HepG2 (cell line): ENCODE data around the gene RHBDF2. TPM values are rescaled to one million over a fixed set of nuclear protein-coding genes. Genes with fewer than 3 reads are reported as not detected.
A peak's percentile ranks its signal among the peaks of the same experiment; 100 is the strongest.

Experiments
- ATAC-seq: fragments of 200-7000 bp; cut with Tn5 transposase; 3 replicates; pipeline ENCODE4 v1.9.1; 2020; ENCODE audit warnings: mild to moderate bottlenecking, moderate library complexity
- BruUV-seq: library from RNA; stranded (reverse); fragments of 400-500 nt; replicated peaks from 2 replicates; lab custom pipeline; 2021; lab: Mats Ljungman, UMichigan
- CTCF ChIA-PET: fragments of 300-600 bp; formaldehyde crosslinking; extraction: SDS; loops from one replicate; lab custom pipeline; 2021; ENCODE audit warnings: low total read pairs, inconsistent platforms, low intra/inter-chr PET ratio; lab: Yijun Ruan, JAX
- POLR2A ChIA-PET: fragments of 350-600 bp; sonication (Branson Sonifier 250); formaldehyde crosslinking; loops from one replicate; lab custom pipeline; 2020; ENCODE audit warnings: antibody characterized with exemption, inconsistent platforms; lab: Yijun Ruan, JAX
- DNase-seq: peaks from one replicate; pipeline ENCODE4 v3.0.0-alpha.2; 2015; ENCODE audit warnings: low spot score
- FAIRE-seq: peaks from 3 replicates; lab custom pipeline; 2011; peaks lifted over from hg19 to GRCh38; lab: Jason Lieb, UNC
- H2AFZ ChIP-seq: one replicate; pipeline ENCODE4 v1.6.1; 2011; ENCODE audit warnings: low read length, inconsistent platforms
- H3K27ac ChIP-seq: fragments of 300-600 bp; 3 replicates; pipeline ENCODE4 v1.8.0; 2011; ENCODE audit warnings: mixed run types, mild to moderate bottlenecking, mixed read lengths, low read length, inconsistent platforms; ENCODE audit not compliant: insufficient read depth; ENCODE audit errors: extremely low read length
- H3K27me3 ChIP-seq, 2 experiments: fragments of 200-600 bp in 1 of 2; 2 replicates in 1 of 2; 3 replicates in 1 of 2; pipeline versions ENCODE4 v1.6.0 to v1.8.0; 2011; ENCODE audit warnings: low read length in 2 of 2, mild to moderate bottlenecking in 2 of 2, moderate library complexity in 2 of 2, inconsistent platforms in 1 of 2; ENCODE audit not compliant: insufficient read depth in 2 of 2, control insufficient read depth in 1 of 2
- H3K36me3 ChIP-seq, 2 experiments: fragments of 200-600 bp in 1 of 2; replicated peaks in 1 of 2; 2 replicates in 1 of 2; 3 replicates in 1 of 2; pipeline versions ENCODE4 v1.5.1 to v1.8.0; 2011; ENCODE audit warnings: low read length in 2 of 2, inconsistent platforms in 1 of 2; ENCODE audit not compliant: insufficient read depth in 2 of 2, control insufficient read depth in 1 of 2
- H3K4me1 ChIP-seq: 2 replicates; pipeline ENCODE4 v1.5.1; 2012; ENCODE audit warnings: low read length, inconsistent platforms; ENCODE audit not compliant: insufficient read depth
- H3K4me2 ChIP-seq: 2 replicates; pipeline ENCODE4 v1.6.0; 2011; ENCODE audit warnings: low read depth, low read length, inconsistent platforms
- H3K4me3 ChIP-seq, 3 experiments: fragments of 200-600 bp in 1 of 3; sonication (generic), shearing (Covaris generic) in 1 of 3; replicated peaks in 1 of 3; 2 replicates each; pipeline ENCODE4 v1.5.1; 2011 to 2016; ENCODE audit warnings: low read length in 3 of 3, inconsistent platforms in 2 of 3, low read depth in 2 of 3, mild to moderate bottlenecking in 2 of 3, control low read depth in 1 of 3, mixed read lengths in 1 of 3; ENCODE audit not compliant: insufficient read depth in 1 of 3
- H3K79me2 ChIP-seq: one replicate; pipeline ENCODE4 v1.6.1; 2011; ENCODE audit warnings: low read length, inconsistent platforms; ENCODE audit not compliant: insufficient read depth
- H3K9ac ChIP-seq: 2 replicates; pipeline ENCODE4 v1.6.0; 2011; ENCODE audit warnings: mild to moderate bottlenecking, low read depth, low read length, inconsistent platforms; ENCODE audit not compliant: insufficient read depth
- H3K9me3 ChIP-seq: 2 replicates; pipeline ENCODE4 v1.5.1; 2012; ENCODE audit warnings: mild to moderate bottlenecking, low read length
- H4K20me1 ChIP-seq: 2 replicates; pipeline ENCODE4 v1.6.0; 2011; ENCODE audit warnings: inconsistent platforms, mild to moderate bottlenecking, low read length, moderate library complexity; ENCODE audit not compliant: insufficient read depth
- CEBPB ChIP-seq: IDR thresholded peaks from 2 replicates; pipeline ENCODE4 v1.6.1; 2011; ENCODE audit warnings: low read depth, low read length, improper control_type of control experiment, borderline replicate concordance
- HNF4A ChIP-seq: sonication (generic); formaldehyde crosslinking; IDR thresholded peaks from 2 replicates; pipeline ENCODE4 v1.4.0; 2020; ENCODE audit warnings: missing genetic modification reagents
- HNF4G ChIP-seq, 2 experiments: sonication (generic) in 1 of 2; formaldehyde crosslinking in 1 of 2; IDR thresholded peaks; 2 replicates each; pipeline versions ENCODE4 v1.4.0 to v1.6.1; 2011 to 2020; ENCODE audit warnings: borderline replicate concordance in 2 of 2, low read depth in 2 of 2, mild to moderate bottlenecking in 2 of 2, low read length in 1 of 2, missing genetic modification reagents in 1 of 2, moderate library complexity in 1 of 2
- SALL1 ChIP-seq: sonication (generic); formaldehyde crosslinking; IDR thresholded peaks from 2 replicates; pipeline ENCODE4 v1.8.0; 2022; ENCODE audit warnings: mild to moderate bottlenecking, missing genetic modification reagents
- SP1 ChIP-seq, 2 experiments: fragments of 450-650 bp in 1 of 2; sonication (generic) in 1 of 2; formaldehyde crosslinking in 1 of 2; IDR thresholded peaks; 2 replicates each; pipeline versions ENCODE4 v1.4.0 to v1.6.1; 2016 to 2020; ENCODE audit warnings: missing genetic modification reagents in 1 of 2
- ZMYM4 ChIP-seq: sonication (generic); formaldehyde crosslinking; IDR thresholded peaks from 2 replicates; pipeline ENCODE4 v1.8.1; 2023; ENCODE audit warnings: mild to moderate bottlenecking, missing genetic modification reagents
- ZNF337 ChIP-seq: sonication (generic); formaldehyde crosslinking; IDR thresholded peaks from 2 replicates; pipeline ENCODE4 v1.5.1; 2020; ENCODE audit warnings: missing genetic modification reagents, low read depth, mild to moderate bottlenecking, borderline replicate concordance
- ZSCAN20 ChIP-seq: sonication (generic); formaldehyde crosslinking; IDR thresholded peaks from 2 replicates; pipeline ENCODE4 v1.4.0; 2020; ENCODE audit warnings: missing genetic modification reagents, mild to moderate bottlenecking, borderline replicate concordance
- WGBS: methylation state at CpG from one replicate; pipeline ENCODE4 v1.1.6; 2017; ENCODE audit warnings: low lambda C conversion rate; 5-methylcytosine and 5-hydroxymethylcytosine counted together
- in situ Hi-C: cut with HindIII; loops from 2 replicates; pipeline ENCODE4 v1.10.0; 2017; ENCODE audit warnings: low pct_unique_long_range_greater_than_20kb; ENCODE audit not compliant: extremely low pct_ligation_motif_present
- intact Hi-C: fragments of 100-400 bp; cut with micrococcal nuclease; formaldehyde crosslinking; loops from one replicate; pipeline ENCODE4 v1.10.0; 2022; ENCODE audit not compliant: unreplicated experiment
- polyA plus RNA-seq, 8 experiments: library from polyadenylated mRNA; depleted of rRNA in 3 of 8; stranded (reverse) in 7 of 8; unstranded in 1 of 8; fragments of >200 nt; fragmentation: Illumina TruSeq in 4 of 8; extraction: Trizol in 4 of 8; gene quantifications; 2 replicates each; pipeline versions ENCODE4 v1.2.1 to v1.2.3, GENCODE V29; 2011 to 2016; ENCODE audit warnings: low read depth in 4 of 8, missing spikeins in 1 of 8, mixed read lengths in 1 of 8; ENCODE audit not compliant: insufficient read depth in 1 of 8
- total RNA-seq, 5 experiments: library from RNA; depleted of rRNA; stranded (reverse); fragments of >200 nt; fragmentation: Illumina TruSeq; extraction: Trizol; gene quantifications; 2 replicates each; pipeline ENCODE4 v1.2.3, GENCODE V29; 2016; ENCODE audit warnings: low read depth in 1 of 5
- TF ChIP-seq, protein P1 (sequence below): sonication (generic); formaldehyde crosslinking; IDR thresholded peaks from 2 replicates; pipeline ENCODE4 v1.4.0; 2020; ENCODE audit warnings: low read depth, missing genetic modification reagents
- TF ChIP-seq, protein P2 (sequence below): sonication (generic); formaldehyde crosslinking; conservative IDR thresholded peaks from 2 replicates; pipeline ENCODE4 v1.4.0; 2020; ENCODE audit warnings: missing genetic modification reagents
- TF ChIP-seq, protein P3 (sequence below): IDR thresholded peaks from 2 replicates; pipeline ENCODE4 v1.6.1; 2012; ENCODE audit warnings: inconsistent platforms

Gene RHBDF2
- total and polyA plus RNA-seq, 2 of the 13 experiments (the other 11 are each of a cell fraction or from before 2014, with no cell fraction given) = 7.8 to 24.2 TPM

DNA sequence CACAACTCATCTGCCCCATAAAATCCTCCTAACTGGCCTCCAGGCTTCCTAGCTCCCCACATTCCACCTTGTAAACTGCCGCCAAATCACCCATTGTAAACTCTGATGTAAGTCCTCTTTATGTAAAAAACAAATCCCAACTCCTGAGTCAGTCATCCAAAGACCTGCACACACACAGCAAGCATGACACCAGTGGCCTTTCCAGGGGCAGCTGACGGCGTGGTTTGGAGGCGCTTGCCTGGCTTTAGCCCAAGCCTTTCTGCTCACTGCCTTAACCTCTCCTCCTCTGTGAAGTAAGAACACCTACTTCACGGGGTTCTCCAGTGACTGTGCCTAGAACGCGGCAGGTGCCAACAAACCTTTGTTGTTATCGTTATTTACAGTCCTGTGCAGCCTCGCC, 62.3 kb downstream of the RHBDF2 start (continued):
- TF ChIP-seq, protein P1, sequence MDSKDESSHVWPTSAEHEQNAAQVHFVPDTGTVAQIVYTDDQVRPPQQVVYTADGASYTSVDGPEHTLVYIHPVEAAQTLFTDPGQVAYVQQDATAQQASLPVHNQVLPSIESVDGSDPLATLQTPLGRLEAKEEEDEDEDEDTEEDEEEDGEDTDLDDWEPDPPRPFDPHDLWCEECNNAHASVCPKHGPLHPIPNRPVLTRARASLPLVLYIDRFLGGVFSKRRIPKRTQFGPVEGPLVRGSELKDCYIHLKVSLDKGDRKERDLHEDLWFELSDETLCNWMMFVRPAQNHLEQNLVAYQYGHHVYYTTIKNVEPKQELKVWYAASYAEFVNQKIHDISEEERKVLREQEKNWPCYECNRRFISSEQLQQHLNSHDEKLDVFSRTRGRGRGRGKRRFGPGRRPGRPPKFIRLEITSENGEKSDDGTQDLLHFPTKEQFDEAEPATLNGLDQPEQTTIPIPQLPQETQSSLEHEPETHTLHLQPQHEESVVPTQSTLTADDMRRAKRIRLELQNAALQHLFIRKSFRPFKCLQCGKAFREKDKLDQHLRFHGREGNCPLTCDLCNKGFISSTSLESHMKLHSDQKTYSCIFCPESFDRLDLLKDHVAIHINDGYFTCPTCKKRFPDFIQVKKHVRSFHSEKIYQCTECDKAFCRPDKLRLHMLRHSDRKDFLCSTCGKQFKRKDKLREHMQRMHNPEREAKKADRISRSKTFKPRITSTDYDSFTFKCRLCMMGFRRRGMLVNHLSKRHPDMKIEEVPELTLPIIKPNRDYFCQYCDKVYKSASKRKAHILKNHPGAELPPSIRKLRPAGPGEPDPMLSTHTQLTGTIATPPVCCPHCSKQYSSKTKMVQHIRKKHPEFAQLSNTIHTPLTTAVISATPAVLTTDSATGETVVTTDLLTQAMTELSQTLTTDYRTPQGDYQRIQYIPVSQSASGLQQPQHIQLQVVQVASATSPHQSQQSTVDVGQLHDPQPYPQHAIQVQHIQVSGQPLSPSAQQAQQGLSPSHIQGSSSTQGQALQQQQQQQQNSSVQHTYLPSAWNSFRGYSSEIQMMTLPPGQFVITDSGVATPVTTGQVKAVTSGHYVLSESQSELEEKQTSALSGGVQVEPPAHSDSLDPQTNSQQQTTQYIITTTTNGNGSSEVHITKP (CRISPR knock-in tag) = no peak
- TF ChIP-seq, protein P2, sequence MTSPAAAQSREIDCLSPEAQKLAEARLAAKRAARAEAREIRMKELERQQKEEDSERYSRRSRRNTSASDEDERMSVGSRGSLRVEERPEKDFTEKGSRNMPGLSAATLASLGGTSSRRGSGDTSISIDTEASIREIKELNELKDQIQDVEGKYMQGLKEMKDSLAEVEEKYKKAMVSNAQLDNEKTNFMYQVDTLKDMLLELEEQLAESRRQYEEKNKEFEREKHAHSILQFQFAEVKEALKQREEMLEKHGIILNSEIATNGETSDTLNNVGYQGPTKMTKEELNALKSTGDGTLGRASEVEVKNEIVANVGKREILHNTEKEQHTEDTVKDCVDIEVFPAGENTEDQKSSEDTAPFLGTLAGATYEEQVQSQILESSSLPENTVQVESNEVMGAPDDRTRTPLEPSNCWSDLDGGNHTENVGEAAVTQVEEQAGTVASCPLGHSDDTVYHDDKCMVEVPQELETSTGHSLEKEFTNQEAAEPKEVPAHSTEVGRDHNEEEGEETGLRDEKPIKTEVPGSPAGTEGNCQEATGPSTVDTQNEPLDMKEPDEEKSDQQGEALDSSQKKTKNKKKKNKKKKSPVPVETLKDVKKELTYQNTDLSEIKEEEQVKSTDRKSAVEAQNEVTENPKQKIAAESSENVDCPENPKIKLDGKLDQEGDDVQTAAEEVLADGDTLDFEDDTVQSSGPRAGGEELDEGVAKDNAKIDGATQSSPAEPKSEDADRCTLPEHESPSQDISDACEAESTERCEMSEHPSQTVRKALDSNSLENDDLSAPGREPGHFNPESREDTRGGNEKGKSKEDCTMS = no peak

DNA sequence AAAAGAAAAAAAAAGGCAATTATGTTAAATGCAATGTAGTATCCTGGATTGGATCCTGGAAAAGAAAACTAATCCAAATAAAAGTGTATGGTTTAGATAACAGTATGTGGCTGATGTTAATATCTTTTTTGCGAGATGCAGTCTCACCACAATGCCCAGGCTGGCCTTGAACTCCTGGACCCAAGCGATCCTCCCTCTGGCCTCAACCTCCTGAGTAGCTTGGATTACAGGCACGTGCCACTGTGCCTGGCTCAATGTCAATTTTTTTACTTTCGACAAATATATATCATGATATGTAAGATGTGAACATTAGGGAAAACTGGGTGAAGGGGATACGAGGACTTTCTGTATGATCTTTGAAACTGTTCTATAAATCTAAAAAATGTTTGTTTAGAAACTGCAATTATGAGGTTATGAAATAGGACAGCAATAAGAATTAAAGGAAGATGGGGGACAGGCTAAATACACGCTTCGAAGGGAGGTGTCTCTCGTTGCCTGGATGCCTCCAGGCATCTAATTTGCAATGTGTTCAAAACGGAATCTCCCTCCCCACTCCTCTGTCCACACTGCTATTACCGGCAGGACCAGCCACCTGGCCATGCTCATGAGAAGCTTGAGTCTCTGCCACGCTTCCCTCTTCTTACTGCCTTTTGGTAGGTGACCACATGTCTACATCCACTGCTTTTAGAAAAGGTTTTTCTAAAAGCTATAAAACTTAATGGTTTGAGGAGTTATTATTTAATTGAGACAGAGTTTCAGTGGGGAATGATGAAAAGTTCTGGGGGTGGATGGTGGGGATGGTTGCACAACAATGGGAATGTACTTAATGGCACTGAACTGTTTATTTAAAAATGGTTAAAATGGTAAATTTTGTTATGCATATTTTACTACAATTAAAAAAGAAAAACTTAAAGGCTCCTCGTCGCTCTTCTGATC, 63.5 kb downstream of the RHBDF2 start:
- intact Hi-C loops (no loop called here), in situ Hi-C loops (no loop called here)
- Histone ChIP-seq H3K4me2 (peak overlapping the region; percentile 19; the same call in 1 of the 2 replicates), H3K36me3 (peaks cover 3 to 16% of the 10 kb centered on the region in 2 experiments; a peak in 4 of 5 replicates), H3K79me2 (peaks cover 92% of the 10 kb centered on the region), H4K20me1 (peaks cover 64% of the 10 kb centered on the region), H3K4me1 (peaks cover 49% of the 10 kb centered on the region), H3K9ac (no peak overlapping the region), H3K4me3 (no peak overlapping the region), H2AFZ (no peak overlapping the region), H3K27me3 (no peaks in the 10 kb centered on the region), H3K27ac (peak overlapping the region; percentile 1), H3K9me3 (no peaks in the 10 kb centered on the region)
- BruUV-seq = no TSS peak
- DNase-seq (peak; percentile 40), FAIRE-seq (peak; percentile 71), ATAC-seq (peak; percentile 39)
- WGBS = 72% methylated on average over 13 of the region's 13 CpGs
- ChIA-PET POLR2A (interaction anchor here (1.0 kb wide), 1 partner anchor 9 kb away, joined by 4 read pairs; no protein-coding TSS in a partner anchor), CTCF (no interaction called here)
- TF ChIP-seq HNF4A (CRISPR knock-in tag) = peak; percentile 86
- no peak for TF ChIP-seq ZNF337
- 0 out of 2 replicates have a peak, but pooled peaks have one; percentile 26 for TF ChIP-seq ZMYM4 (CRISPR knock-in tag)
- TF ChIP-seq CEBPB = 0 out of 2 replicates have a peak, but pooled peaks have one; percentile 27
- no peak for TF ChIP-seq SP1 (IDR thresholded peaks at IDR 0.05)
- TF ChIP-seq SP1 (CRISPR knock-in tag; IDR thresholded peaks at IDR 0.05) = no peak
- no peak for TF ChIP-seq ZSCAN20
- TF ChIP-seq HNF4G (IDR thresholded peaks at IDR 0.05; ENCODE audit: borderline replicate concordance, low read depth, low read length) = 0 out of 2 replicates have a peak, but pooled peaks have one; percentile 16
- TF ChIP-seq HNF4G (CRISPR knock-in tag; IDR thresholded peaks at IDR 0.05; ENCODE audit: borderline replicate concordance, low read depth) = no peak
- TF ChIP-seq SALL1 (CRISPR knock-in tag) = peak; percentile 52; the same call in 1 of the 2 replicates
- TF ChIP-seq, protein P3, sequence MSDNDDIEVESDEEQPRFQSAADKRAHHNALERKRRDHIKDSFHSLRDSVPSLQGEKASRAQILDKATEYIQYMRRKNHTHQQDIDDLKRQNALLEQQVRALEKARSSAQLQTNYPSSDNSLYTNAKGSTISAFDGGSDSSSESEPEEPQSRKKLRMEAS = peak; percentile 42; the same call in 1 of the 2 replicates
